ENCODE measurements around the gene KLHL1.

The KLHL1 gene

DNA sequence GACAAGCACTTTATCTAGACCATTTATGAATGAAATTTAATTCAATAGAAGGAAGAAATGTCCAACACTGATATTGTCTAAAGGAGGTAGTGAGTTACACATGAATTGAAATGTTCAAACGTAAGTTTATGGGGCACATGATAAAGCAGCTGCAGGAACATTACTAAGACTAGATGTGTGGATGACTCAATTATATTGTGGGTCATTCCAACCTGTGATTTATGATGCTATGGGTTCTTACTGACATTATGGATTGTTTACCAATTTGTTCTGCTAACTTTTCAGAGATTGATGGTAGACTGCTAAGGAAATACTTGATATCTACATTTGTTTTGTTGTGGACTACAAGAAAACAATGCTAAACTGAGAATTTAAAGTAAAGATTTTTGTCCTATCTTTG, 56.7 kb downstream of the KLHL1 start:
- ChIA-PET POLR2A (no interaction called here), CTCF (no interaction called here)
- no peaks in the 10 kb centered on the region for H3K9me3 ChIP-seq (ENCODE audit: control insufficient read depth, insufficient read depth, low read depth, low read length)
- H3K4me1 ChIP-seq (ENCODE audit: control insufficient read depth, insufficient read depth, low read length) = no peaks in the 10 kb centered on the region
- no peak overlapping the region for H3K27ac ChIP-seq (ENCODE audit: extremely low read depth, low read depth, low read length)
- TF ChIP-seq, protein P1, sequence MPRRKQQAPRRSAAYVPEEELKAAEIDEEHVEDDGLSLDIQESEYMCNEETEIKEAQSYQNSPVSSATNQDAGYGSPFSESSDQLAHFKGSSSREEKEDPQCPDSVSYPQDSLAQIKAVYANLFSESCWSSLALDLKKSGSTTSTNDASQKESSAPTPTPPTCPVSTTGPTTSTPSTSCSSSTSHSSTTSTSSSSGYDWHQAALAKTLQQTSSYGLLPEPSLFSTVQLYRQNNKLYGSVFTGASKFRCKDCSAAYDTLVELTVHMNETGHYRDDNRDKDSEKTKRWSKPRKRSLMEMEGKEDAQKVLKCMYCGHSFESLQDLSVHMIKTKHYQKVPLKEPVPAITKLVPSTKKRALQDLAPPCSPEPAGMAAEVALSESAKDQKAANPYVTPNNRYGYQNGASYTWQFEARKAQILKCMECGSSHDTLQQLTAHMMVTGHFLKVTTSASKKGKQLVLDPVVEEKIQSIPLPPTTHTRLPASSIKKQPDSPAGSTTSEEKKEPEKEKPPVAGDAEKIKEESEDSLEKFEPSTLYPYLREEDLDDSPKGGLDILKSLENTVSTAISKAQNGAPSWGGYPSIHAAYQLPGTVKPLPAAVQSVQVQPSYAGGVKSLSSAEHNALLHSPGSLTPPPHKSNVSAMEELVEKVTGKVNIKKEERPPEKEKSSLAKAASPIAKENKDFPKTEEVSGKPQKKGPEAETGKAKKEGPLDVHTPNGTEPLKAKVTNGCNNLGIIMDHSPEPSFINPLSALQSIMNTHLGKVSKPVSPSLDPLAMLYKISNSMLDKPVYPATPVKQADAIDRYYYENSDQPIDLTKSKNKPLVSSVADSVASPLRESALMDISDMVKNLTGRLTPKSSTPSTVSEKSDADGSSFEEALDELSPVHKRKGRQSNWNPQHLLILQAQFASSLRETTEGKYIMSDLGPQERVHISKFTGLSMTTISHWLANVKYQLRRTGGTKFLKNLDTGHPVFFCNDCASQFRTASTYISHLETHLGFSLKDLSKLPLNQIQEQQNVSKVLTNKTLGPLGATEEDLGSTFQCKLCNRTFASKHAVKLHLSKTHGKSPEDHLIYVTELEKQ (tag by site-specific recombination; IDR thresholded peaks at IDR 0.05; ENCODE audit: borderline replicate concordance) = no peak
- TF ChIP-seq ZNF521 (tag by site-specific recombination; IDR thresholded peaks at IDR 0.05) (no peak), ZXDB (tag by site-specific recombination; IDR thresholded peaks at IDR 0.05) (no peak), ZNF600 (tag by site-specific recombination; IDR thresholded peaks at IDR 0.05) (no peak), HIC1 (tag by site-specific recombination; IDR thresholded peaks at IDR 0.05) (no peak)
- TF ChIP-seq, protein P2, sequence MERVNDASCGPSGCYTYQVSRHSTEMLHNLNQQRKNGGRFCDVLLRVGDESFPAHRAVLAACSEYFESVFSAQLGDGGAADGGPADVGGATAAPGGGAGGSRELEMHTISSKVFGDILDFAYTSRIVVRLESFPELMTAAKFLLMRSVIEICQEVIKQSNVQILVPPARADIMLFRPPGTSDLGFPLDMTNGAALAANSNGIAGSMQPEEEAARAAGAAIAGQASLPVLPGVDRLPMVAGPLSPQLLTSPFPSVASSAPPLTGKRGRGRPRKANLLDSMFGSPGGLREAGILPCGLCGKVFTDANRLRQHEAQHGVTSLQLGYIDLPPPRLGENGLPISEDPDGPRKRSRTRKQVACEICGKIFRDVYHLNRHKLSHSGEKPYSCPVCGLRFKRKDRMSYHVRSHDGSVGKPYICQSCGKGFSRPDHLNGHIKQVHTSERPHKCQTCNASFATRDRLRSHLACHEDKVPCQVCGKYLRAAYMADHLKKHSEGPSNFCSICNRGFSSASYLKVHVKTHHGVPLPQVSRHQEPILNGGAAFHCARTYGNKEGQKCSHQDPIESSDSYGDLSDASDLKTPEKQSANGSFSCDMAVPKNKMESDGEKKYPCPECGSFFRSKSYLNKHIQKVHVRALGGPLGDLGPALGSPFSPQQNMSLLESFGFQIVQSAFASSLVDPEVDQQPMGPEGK (tag by site-specific recombination; IDR thresholded peaks at IDR 0.05) = no peak
- TF ChIP-seq, protein P3, sequence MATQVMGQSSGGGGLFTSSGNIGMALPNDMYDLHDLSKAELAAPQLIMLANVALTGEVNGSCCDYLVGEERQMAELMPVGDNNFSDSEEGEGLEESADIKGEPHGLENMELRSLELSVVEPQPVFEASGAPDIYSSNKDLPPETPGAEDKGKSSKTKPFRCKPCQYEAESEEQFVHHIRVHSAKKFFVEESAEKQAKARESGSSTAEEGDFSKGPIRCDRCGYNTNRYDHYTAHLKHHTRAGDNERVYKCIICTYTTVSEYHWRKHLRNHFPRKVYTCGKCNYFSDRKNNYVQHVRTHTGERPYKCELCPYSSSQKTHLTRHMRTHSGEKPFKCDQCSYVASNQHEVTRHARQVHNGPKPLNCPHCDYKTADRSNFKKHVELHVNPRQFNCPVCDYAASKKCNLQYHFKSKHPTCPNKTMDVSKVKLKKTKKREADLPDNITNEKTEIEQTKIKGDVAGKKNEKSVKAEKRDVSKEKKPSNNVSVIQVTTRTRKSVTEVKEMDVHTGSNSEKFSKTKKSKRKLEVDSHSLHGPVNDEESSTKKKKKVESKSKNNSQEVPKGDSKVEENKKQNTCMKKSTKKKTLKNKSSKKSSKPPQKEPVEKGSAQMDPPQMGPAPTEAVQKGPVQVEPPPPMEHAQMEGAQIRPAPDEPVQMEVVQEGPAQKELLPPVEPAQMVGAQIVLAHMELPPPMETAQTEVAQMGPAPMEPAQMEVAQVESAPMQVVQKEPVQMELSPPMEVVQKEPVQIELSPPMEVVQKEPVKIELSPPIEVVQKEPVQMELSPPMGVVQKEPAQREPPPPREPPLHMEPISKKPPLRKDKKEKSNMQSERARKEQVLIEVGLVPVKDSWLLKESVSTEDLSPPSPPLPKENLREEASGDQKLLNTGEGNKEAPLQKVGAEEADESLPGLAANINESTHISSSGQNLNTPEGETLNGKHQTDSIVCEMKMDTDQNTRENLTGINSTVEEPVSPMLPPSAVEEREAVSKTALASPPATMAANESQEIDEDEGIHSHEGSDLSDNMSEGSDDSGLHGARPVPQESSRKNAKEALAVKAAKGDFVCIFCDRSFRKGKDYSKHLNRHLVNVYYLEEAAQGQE (tag by site-specific recombination; IDR thresholded peaks at IDR 0.05) = no peak
- no peak overlapping the region for H3K4me3 ChIP-seq (ENCODE audit: low read depth, low read length)
- no peaks in the 10 kb centered on the region for H3K36me3 ChIP-seq (ENCODE audit: control insufficient read depth in 2 of 2, insufficient read depth in 1 of 2, low read length in 2 of 2)

GRCh38 chr13:70043685-70044084, 64.6 kb downstream of the KLHL1 start:
- Histone ChIP-seq H3K4me3 (ENCODE audit: low read depth, low read length) (no peak overlapping the region), H3K36me3 (ENCODE audit: control insufficient read depth in 2 of 2, insufficient read depth in 1 of 2, low read length in 2 of 2) (no peaks in the 10 kb centered on the region), H3K9me3 (ENCODE audit: control insufficient read depth, insufficient read depth, low read depth, low read length) (no peaks in the 10 kb centered on the region), H3K4me1 (ENCODE audit: control insufficient read depth, insufficient read depth, low read length) (no peaks in the 10 kb centered on the region), H3K27ac (ENCODE audit: extremely low read depth, low read depth, low read length) (no peak overlapping the region)
- no peak for TF ChIP-seq ZNF501 (tag by site-specific recombination; IDR thresholded peaks at IDR 0.05)
- POLR2A ChIA-PET = no interaction called here
- CTCF ChIA-PET = no interaction called here

DNA sequence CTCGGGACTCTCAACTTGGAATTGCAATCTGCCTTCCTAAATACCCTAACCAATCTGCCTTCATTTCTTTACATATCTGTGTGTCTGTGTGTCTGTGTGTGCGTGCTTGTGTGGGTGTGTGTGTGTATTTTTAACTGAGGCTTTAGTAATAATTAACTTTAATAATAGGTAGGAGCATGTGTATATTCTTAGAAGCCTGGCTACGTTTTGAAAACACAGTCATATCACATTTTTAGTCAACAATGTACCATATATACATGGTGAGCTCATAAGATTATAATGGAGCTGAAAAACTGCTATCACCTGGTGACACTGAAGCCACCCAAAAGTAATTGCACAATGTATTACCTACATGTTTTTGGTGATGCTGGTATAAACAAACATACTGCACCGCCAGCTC, 66.1 kb downstream of the KLHL1 start:
- no peak overlapping the region for H3K27ac ChIP-seq (ENCODE audit: extremely low read depth, low read depth, low read length)
- H3K9me3 ChIP-seq (ENCODE audit: control insufficient read depth, insufficient read depth, low read depth, low read length) = no peaks in the 10 kb centered on the region
- no peak overlapping the region for H3K4me3 ChIP-seq (ENCODE audit: low read depth, low read length)
- ChIA-PET POLR2A (no interaction called here), CTCF (interaction anchor here (0.5 kb wide), 1 partner anchor 433 kb away, joined by 3 read pairs; no protein-coding TSS in a partner anchor)
- no peaks in the 10 kb centered on the region for H3K4me1 ChIP-seq (ENCODE audit: control insufficient read depth, insufficient read depth, low read length)
- H3K36me3 ChIP-seq (ENCODE audit: control insufficient read depth in 2 of 2, insufficient read depth in 1 of 2, low read length in 2 of 2) = no peaks in the 10 kb centered on the region
- TF ChIP-seq HIC1 (tag by site-specific recombination; IDR thresholded peaks at IDR 0.05) = no peak
- TF ChIP-seq ZNF747 (tag by site-specific recombination; IDR thresholded peaks at IDR 0.05) = no peak
- no peak for TF ChIP-seq KLF10 (tag by site-specific recombination; IDR thresholded peaks at IDR 0.05)
- TF ChIP-seq, protein P4, sequence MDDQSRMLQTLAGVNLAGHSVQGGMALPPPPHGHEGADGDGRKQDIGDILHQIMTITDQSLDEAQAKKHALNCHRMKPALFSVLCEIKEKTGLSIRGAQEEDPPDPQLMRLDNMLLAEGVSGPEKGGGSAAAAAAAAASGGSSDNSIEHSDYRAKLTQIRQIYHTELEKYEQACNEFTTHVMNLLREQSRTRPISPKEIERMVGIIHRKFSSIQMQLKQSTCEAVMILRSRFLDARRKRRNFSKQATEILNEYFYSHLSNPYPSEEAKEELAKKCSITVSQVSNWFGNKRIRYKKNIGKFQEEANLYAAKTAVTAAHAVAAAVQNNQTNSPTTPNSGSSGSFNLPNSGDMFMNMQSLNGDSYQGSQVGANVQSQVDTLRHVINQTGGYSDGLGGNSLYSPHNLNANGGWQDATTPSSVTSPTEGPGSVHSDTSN (CRISPR knock-in tag; IDR thresholded peaks at IDR 0.05) = no peak
- TF ChIP-seq SALL2 (tag by site-specific recombination; IDR thresholded peaks at IDR 0.05; ENCODE audit: borderline replicate concordance) = no peak
- no peak for TF ChIP-seq SP7 (tag by site-specific recombination; IDR thresholded peaks at IDR 0.05)
- no peak for TF ChIP-seq GLIS1 (tag by site-specific recombination; IDR thresholded peaks at IDR 0.05)

Measured in HEK293 (cell line).